Motor neuron (in vitro differentiated cells): ENCODE measurements around the gene SPECC1. TPM values are rescaled to one million over a fixed set of nuclear protein-coding genes. Genes with fewer than 3 reads are reported as not detected.

Experiments
- ATAC-seq, 8 experiments: fragments of 200-7000 bp; cut with Tn5 transposase; replicated peaks in 6 of 8; 2 replicates each; pipeline ENCODE4 v1.8.0; 2021; ENCODE audit warnings: mild to moderate bottlenecking in 8 of 8, moderate library complexity in 8 of 8
- H3K27ac ChIP-seq, 2 donors: fragments of 250-450 bp; sonication (Bioruptor Pico); 2 replicates each; pipeline ENCODE4 v1.9.0; 2021; ENCODE audit warnings: antibody characterized with exemption in 2 of 2, mild to moderate bottlenecking in 2 of 2, moderate library complexity in 1 of 2
- H3K4me1 ChIP-seq, 2 donors: fragments of 250-450 bp; sonication (Bioruptor Pico); replicated peaks in 1 of 2; 2 replicates each; pipeline ENCODE4 v1.6.1; 2021; ENCODE audit warnings: antibody characterized with exemption in 2 of 2, mild to moderate bottlenecking in 2 of 2, moderate library complexity in 1 of 2
- H3K4me3 ChIP-seq, 5 donors: fragments of 250-450 bp; sonication (Bioruptor Pico); 2 replicates each; pipeline ENCODE4 v1.9.0; 2021; ENCODE audit warnings: antibody characterized with exemption in 5 of 5, mild to moderate bottlenecking in 5 of 5, moderate library complexity in 4 of 5
- WGBS, 10 experiments: fragments of 450-650 bp; shearing (Covaris generic); methylation state at CpG; one replicate each; pipeline ENCODE4 v1.0.0; 2022; 5-methylcytosine and 5-hydroxymethylcytosine counted together
- in situ Hi-C, 9 experiments: fragments of 400-800 bp; cut with MboI; loops; one replicate each; pipeline ENCODE4 v1.15.0; 2021; ENCODE audit warnings: low sequenced_read_pairs in 9 of 9, low pct_unique_long_range_greater_than_20kb in 2 of 9; ENCODE audit not compliant: unreplicated experiment in 9 of 9
- total RNA-seq, 8 experiments: library from RNA; unstranded; fragments of 300-600 nt; gene quantifications; 2 replicates each; pipeline versions ENCODE4 v1.2.3 to v1.2.4, GENCODE V29; 2022

Gene SPECC1
- total RNA-seq, 8 experiments from 2014 or later = 25.8 to 269 (median 79.5) TPM

DNA sequence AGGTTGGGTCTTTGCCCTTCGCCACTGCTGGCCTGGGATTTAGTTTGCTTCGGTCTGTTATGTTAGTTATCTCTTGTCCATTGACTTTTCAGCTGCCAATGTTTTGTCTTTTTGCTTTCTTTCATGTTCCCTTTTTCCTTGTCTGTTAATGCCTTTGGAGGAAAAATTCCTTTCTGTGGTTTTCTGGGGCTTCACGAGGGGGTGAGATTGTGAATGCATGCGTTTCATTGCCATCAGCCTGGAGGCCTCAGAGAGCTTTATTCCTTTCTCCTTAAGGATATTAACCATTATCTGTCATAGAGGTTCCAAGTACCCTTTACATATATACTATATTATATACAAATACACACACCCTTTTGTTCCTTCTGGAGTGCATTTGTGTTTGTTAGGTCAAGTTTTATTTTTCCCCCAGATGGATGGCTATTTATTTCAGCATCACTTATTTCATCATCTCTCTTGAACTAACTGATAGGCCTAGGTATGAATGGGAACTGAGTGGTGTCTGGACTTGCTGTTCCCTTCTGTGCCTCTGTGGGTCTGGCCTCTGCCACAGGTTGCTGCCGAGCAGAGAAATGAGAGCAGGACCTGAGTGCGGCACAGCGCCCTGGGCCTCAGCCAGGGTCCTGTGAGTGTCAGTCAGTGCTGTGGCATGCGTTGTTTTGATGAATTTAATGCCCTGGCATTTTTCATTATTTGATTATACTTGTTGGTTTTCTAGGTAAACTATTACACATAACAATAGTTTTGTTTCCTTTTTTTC lies 264.8 kb downstream of the SPECC1 start:
- 64 to 90% (median 85%) methylated on average over 3 to 8 of the region's 8 CpGs for WGBS, 10 experiments
- no peak overlapping the region for H3K4me3 ChIP-seq
- H3K4me1 ChIP-seq = peaks cover 0 to 17% of the 10 kb centered on the region in 2 donors
- H3K27ac ChIP-seq = no peak overlapping the region
- in situ Hi-C loops = loop anchor here in 1 of 9 experiments (25.0 kb wide), 1 partner anchor 112 kb away; no protein-coding TSS in a partner anchor
- ATAC-seq = no peak

GRCh38 chr17:20275653-20276052 lies 266.5 kb downstream of the SPECC1 start:
- in situ Hi-C loops = no loop called here
- no peak for ATAC-seq
- no peak overlapping the region for H3K4me3 ChIP-seq
- no peak overlapping the region for H3K27ac ChIP-seq
- peaks cover 0 to 8% of the 10 kb centered on the region in 2 donors for H3K4me1 ChIP-seq
- 43 to 100% (median 86%) methylated on average over 1 to 2 of the region's 2 CpGs; no CpG with 5 or more reads in 1 of the 10 experiments for WGBS, 10 experiments

GRCh38 chr17:20276421-20276820 lies 267.3 kb downstream of the SPECC1 start:
- 50 to 95% (median 89%) methylated on average over 2 of the region's 2 CpGs; no CpG with 5 or more reads in 6 of the 10 experiments for WGBS, 10 experiments
- H3K4me1 ChIP-seq = peaks cover 0 to 8% of the 10 kb centered on the region in 2 donors
- H3K27ac ChIP-seq = no peak overlapping the region
- no peak for ATAC-seq
- H3K4me3 ChIP-seq = no peak overlapping the region
- in situ Hi-C loops = no loop called here

DNA sequence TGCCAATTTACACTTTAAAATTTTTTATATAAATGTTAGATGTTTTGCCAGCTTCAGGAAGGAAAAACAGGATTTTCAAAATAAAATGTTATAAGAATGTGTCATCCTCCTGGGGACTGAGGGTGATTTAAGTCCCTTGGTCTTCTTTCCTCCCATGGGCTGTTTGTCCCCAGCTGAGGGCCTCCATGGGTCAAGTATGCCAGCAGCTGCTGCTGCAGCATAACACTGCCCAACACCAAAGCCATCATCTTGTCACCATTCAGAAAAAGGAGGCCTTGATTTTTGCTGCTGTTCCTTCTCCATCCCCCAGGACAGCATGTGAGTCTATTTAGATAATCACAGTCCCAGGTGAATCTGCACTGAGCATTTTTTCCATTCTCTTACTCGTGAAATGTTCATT lies 269.6 kb downstream of the SPECC1 start:
- in situ Hi-C loops = no loop called here
- H3K4me1 ChIP-seq = peaks cover 0 to 9% of the 10 kb centered on the region in 2 donors
- H3K27ac ChIP-seq = no peak overlapping the region
- 100% methylated on average over 1 of the region's 1 CpG; no CpG with 5 or more reads in 5 of the 10 experiments for WGBS, 10 experiments
- ATAC-seq = peak in 5 of 8 experiments; percentile 19 to 55 (median 45)
- H3K4me3 ChIP-seq = no peak overlapping the region

DNA sequence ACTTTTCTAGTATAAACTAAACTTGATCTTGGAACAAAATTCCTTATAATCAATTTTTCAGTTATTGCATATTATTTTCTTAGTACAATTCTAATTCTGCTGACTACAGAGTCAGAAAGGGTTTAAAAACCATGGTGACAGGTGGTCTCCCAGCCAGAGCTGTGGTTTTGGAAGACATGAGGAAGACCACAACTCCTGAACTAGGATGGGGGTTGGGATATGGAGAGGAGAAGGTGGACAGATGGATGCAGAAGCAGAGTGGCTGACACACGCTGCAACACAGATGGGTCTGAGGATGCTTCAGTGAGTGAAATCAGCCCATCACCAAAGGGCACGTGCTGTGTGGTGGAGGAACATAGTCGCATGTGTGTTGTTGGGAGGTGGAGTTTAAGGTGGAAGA lies 270.5 kb downstream of the SPECC1 start:
- in situ Hi-C loops = no loop called here
- Histone ChIP-seq H3K27ac (no peak overlapping the region), H3K4me1 (peaks cover 6 to 17% of the 10 kb centered on the region in 2 donors), H3K4me3 (no peak overlapping the region)
- no peak for ATAC-seq
- 74 to 100% (median 100%) methylated on average over 1 to 3 of the region's 3 CpGs; no CpG with 5 or more reads in 6 of the 10 experiments for WGBS, 10 experiments

GRCh38 chr17:20280051-20280450 lies 270.9 kb downstream of the SPECC1 start:
- WGBS, 10 experiments = 60 to 100% (median 96%) methylated on average over 2 to 6 of the region's 6 CpGs; no CpG with 5 or more reads in 1 of the 10 experiments
- no peak for ATAC-seq

DNA sequence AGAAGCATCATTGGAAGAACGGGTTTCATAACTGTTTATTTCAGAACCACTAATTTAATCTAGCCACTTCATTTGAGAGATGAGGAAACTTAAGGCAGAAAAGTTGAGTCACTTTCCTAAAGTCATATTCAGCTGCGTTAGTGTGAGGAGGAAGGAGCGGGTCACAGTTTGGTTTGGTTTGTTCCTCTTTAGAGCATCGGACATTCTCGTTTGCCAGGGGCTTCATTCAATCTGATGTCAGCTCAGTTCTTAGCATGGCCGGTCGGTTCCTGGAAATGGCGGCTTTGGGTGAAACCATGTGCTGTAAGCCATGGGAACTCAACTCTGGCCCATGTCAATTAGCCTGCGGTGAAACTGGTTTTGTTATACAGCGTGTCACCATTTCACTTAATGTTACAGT lies 271.7 kb downstream of the SPECC1 start:
- ATAC-seq = no peak
- 91 to 100% (median 97%) methylated on average over 3 to 8 of the region's 10 CpGs; no CpG with 5 or more reads in 1 of the 10 experiments for WGBS, 10 experiments
- Histone ChIP-seq H3K4me3 (no peak overlapping the region), H3K27ac (no peak overlapping the region), H3K4me1 (peaks cover 13 to 28% of the 10 kb centered on the region in 2 donors)
- in situ Hi-C loops = no loop called here

More at GRCh38 chr17:20280051-20280450, 270.9 kb downstream of the SPECC1 start:
- in situ Hi-C loops = no loop called here
- Histone ChIP-seq H3K4me3 (no peak overlapping the region), H3K27ac (no peak overlapping the region), H3K4me1 (peaks cover 9 to 20% of the 10 kb centered on the region in 2 donors)

DNA sequence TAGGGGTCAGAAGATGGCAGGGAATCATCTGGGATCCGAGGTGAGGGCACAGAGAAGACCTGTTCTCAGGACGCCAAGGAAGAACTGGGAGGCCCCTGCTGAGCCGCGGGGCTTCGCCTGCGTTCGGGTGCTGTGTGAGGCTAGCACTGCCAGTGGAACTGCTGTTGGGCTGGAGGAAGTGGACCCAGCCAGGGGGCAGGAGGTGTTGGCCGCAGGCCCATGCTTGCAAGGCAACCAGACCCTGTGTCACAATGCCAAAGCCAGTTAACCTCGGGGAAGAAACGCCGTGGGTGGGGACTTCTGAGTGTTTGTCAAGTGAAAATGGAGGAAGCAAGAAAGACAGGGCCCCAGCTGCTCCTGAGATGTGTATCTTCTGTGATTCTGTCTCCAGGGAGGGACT lies 272.7 kb downstream of the SPECC1 start:
- in situ Hi-C loops = no loop called here
- ATAC-seq = no peak
- H3K27ac ChIP-seq = no peak overlapping the region
- WGBS, 10 experiments = 67 to 100% (median 80%) methylated on average over 1 to 4 of the region's 11 CpGs; no CpG with 5 or more reads in 5 of the 10 experiments
- H3K4me1 ChIP-seq = peaks cover 13 to 33% of the 10 kb centered on the region in 2 donors
- H3K4me3 ChIP-seq = no peak overlapping the region

GRCh38 chr17:20282526-20283308 lies 273.6 kb downstream of the SPECC1 start:
- Histone ChIP-seq H3K27ac (no peak overlapping the region), H3K4me1 (peaks cover 13 to 33% of the 10 kb centered on the region in 2 donors), H3K4me3 (no peak overlapping the region)
- 86 to 100% (median 94%) methylated on average over 1 to 9 of the region's 9 CpGs; no CpG with 5 or more reads in 1 of the 10 experiments for WGBS, 10 experiments
- in situ Hi-C loops = no loop called here
- ATAC-seq = no peak

DNA sequence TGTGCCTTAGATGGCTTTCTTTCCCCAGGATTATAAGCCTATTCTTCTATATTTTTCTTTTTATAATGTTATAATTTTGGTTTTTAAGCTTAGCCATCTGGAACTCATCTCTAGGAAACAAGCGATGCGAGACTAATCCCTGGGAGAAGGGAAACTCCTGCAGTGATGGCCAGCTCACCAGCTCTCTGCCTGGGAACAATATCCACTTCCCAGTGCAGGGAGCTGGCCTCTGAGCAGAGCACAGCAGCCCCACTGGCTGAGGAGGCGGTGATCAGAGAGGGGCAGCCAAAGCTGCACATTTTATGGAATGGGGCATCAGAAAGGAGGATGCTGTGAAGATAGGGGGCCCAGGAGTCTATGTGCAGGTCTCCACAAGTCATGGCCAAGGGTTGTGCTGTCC lies 274.9 kb downstream of the SPECC1 start:
- in situ Hi-C loops = no loop called here
- no peak overlapping the region for H3K4me3 ChIP-seq
- ATAC-seq = peak in 3 of 8 experiments; percentile 13 to 53 (median 18)
- 21 to 100% (median 62%) methylated on average over 1 to 3 of the region's 3 CpGs; no CpG with 5 or more reads in 1 of the 10 experiments for WGBS, 10 experiments
- peaks cover 13 to 25% of the 10 kb centered on the region in 2 donors for H3K4me1 ChIP-seq
- peak overlapping the region in 1 of 2 donors; percentile 7 for H3K27ac ChIP-seq

DNA sequence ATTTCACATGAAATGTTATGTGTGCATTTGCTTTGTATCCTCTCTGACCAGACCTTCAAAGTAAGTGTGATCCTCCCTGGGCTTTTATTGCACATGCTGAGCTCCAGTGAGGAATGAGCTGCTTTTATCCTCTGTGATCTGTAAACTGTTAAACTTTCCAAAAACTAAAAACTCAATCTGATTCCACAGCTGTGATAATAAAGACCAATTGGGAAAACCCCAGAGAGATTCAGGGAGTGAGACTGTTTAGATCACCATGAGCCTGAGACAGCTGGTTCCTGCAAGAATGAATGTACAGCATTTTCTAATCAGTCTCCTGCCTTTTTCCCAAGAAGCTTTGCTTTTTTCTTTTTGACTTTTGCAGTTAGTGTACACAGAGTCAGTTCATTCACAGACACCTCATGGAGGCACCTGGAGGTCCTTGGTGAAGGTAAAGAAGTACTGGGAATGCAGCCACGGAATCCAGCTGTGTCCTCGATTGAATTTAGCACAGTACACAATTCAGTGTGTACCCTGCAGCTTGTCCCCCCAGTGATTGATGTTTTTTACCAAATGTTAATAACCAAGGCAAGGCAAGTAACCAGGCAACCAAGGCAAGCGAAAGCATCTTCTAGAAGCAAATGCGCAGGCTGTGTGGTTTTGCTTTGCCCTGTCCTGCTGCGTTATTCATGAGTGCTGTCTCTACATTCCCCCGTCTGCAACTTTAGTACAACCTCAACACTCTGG lies 275.6 kb downstream of the SPECC1 start:
- Histone ChIP-seq H3K4me3 (no peak overlapping the region), H3K27ac (peak overlapping the region in 1 of 2 donors; percentile 7), H3K4me1 (peaks cover 13 to 25% of the 10 kb centered on the region in 2 donors)
- 33 to 100% (median 69%) methylated on average over 1 to 6 of the region's 6 CpGs; no CpG with 5 or more reads in 2 of the 10 experiments for WGBS, 10 experiments
- in situ Hi-C loops = no loop called here
- peak in 6 of 8 experiments; percentile 17 to 92 (median 70) for ATAC-seq

GRCh38 chr17:20289984-20290383 lies 280.8 kb downstream of the SPECC1 start:
- Histone ChIP-seq H3K4me3 (no peak overlapping the region), H3K4me1 (peaks cover 5 to 13% of the 10 kb centered on the region in 2 donors), H3K27ac (no peak overlapping the region)
- in situ Hi-C loops = no loop called here
- no peak for ATAC-seq
- 79 to 100% (median 94%) methylated on average over 2 to 3 of the region's 3 CpGs; no CpG with 5 or more reads in 3 of the 10 experiments for WGBS, 10 experiments
